Caco-2 (cell line): ENCODE results near the gene DAB2IP. TPM values are rescaled to one million over a fixed set of nuclear protein-coding genes. Genes with fewer than 3 reads are reported as not detected.

ENCODE experiments used
- BruUV-seq: library from RNA; stranded (reverse); fragments of 400-500 nt; replicated peaks from 2 replicates; lab custom pipeline; 2021; lab: Mats Ljungman, UMichigan
- CTCF ChIA-PET: fragments of 300-600 bp; sonication (Branson Sonifier 250); formaldehyde crosslinking; loops from one replicate; lab custom pipeline; 2022; ENCODE audit warnings: antibody characterized with exemption; lab: Charles Lee
- POLR2A ChIA-PET: fragments of 300-600 bp; sonication (Branson Sonifier 250); formaldehyde crosslinking; loops from one replicate; lab custom pipeline; 2022; ENCODE audit warnings: antibody characterized with exemption; lab: Charles Lee
- DNase-seq, 2 experiments: peaks; one replicate each; pipeline versions ENCODE4 v3.0.0 to v3.0.0-alpha.2; 2020 to 2022
- H3K27me3 ChIP-seq: replicated peaks from 2 replicates; pipeline ENCODE4 v1.6.0; 2011; ENCODE audit warnings: low read length; ENCODE audit not compliant: control insufficient read depth, insufficient read depth
- H3K36me3 ChIP-seq: 2 replicates; pipeline ENCODE4 v1.5.1; 2011; ENCODE audit warnings: low read length; ENCODE audit not compliant: control insufficient read depth, insufficient read depth
- H3K4me1 ChIP-seq: fragments of 250-450 bp; sonication (Bioruptor Pico); 2 replicates; pipeline ENCODE4 v1.5.1; 2020; ENCODE audit warnings: mild to moderate bottlenecking
- H3K4me3 ChIP-seq: 2 replicates; pipeline ENCODE4 v1.5.1; 2011; ENCODE audit warnings: low read depth, mild to moderate bottlenecking, control low read depth, low read length
- H3K9me3 ChIP-seq: fragments of 250-450 bp; sonication (Bioruptor Pico); 2 replicates; pipeline ENCODE4 v1.5.1; 2020; ENCODE audit warnings: mild to moderate bottlenecking, moderate library complexity
- H3K27ac Mint-ChIP-seq: one replicate; pipeline ENCODE4 v1.8.0; 2022; ENCODE audit warnings: mixed read lengths; ENCODE audit not compliant: unreplicated experiment
- H3K27me3 Mint-ChIP-seq: one replicate; pipeline ENCODE4 v1.8.0; 2022; ENCODE audit warnings: mixed read lengths; ENCODE audit not compliant: insufficient read depth, unreplicated experiment
- H3K36me3 Mint-ChIP-seq: one replicate; pipeline ENCODE4 v1.8.0; 2022; ENCODE audit warnings: mild to moderate bottlenecking, mixed read lengths; ENCODE audit not compliant: insufficient read depth, unreplicated experiment
- H3K4me1 Mint-ChIP-seq: one replicate; pipeline ENCODE4 v1.8.0; 2022; ENCODE audit warnings: low read depth, mixed read lengths; ENCODE audit not compliant: unreplicated experiment
- H3K4me3 Mint-ChIP-seq: one replicate; pipeline ENCODE4 v1.8.0; 2022; ENCODE audit warnings: mild to moderate bottlenecking, moderate library complexity, mixed read lengths; ENCODE audit not compliant: unreplicated experiment
- H3K9me3 Mint-ChIP-seq: one replicate; pipeline ENCODE4 v1.8.0; 2022; ENCODE audit warnings: mixed read lengths; ENCODE audit not compliant: unreplicated experiment
- intact Hi-C: fragments of 100-400 bp; cut with micrococcal nuclease; formaldehyde crosslinking; loops from one replicate; pipeline ENCODE4 v1.10.0; 2022; ENCODE audit not compliant: unreplicated experiment
- total RNA-seq: library from RNA; stranded (reverse); gene quantifications from 2 replicates; pipeline ENCODE4 v1.2.3, GENCODE V29; 2022
- TF ChIP-seq, protein P1 (sequence below), 2 experiments: fragments of 200-600 bp in 1 of 2; IDR thresholded peaks; 1 replicate in 1 of 2; 2 replicates in 1 of 2; pipeline versions ENCODE4 v1.5.1 to v1.8.0; 2011 to 2022; ENCODE audit warnings: antibody characterized with exemption in 1 of 2, control low read depth in 1 of 2, inconsistent platforms in 1 of 2, low read depth in 1 of 2, low read length in 1 of 2, mild to moderate bottlenecking in 1 of 2, moderate library complexity in 1 of 2; ENCODE audit not compliant: insufficient read depth in 1 of 2, severe bottlenecking in 1 of 2, unreplicated experiment in 1 of 2

DAB2IP gene
- total RNA-seq, 1 experiment from 2014 or later: 26.0 TPM

DNA sequence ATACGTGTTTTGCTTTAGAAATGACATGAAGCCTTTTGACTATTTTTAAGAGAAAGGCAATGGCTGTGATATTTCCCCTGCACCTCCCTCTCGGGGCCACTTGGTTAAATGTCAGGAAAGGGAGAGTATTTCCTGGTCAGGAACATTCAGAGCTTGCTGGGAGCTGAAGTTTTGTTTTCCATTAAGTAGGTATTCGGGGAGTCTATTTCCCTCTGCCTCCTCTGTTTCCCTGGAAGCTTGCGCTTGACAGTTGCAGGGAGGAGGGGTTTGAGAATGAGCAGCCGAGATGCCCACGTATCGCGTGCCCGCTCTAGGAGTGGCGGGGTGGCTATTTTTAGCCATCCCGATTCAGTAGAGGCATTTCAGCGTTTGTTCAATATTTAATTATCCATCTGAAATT lies 6.7 kb downstream of the DAB2IP start:
- H3K4me1 ChIP-seq: peaks cover 10% of the 10 kb centered on the region; the same call in 1 of the 2 replicates
- intact Hi-C loops: no loop called here
- TF ChIP-seq, protein P1, sequence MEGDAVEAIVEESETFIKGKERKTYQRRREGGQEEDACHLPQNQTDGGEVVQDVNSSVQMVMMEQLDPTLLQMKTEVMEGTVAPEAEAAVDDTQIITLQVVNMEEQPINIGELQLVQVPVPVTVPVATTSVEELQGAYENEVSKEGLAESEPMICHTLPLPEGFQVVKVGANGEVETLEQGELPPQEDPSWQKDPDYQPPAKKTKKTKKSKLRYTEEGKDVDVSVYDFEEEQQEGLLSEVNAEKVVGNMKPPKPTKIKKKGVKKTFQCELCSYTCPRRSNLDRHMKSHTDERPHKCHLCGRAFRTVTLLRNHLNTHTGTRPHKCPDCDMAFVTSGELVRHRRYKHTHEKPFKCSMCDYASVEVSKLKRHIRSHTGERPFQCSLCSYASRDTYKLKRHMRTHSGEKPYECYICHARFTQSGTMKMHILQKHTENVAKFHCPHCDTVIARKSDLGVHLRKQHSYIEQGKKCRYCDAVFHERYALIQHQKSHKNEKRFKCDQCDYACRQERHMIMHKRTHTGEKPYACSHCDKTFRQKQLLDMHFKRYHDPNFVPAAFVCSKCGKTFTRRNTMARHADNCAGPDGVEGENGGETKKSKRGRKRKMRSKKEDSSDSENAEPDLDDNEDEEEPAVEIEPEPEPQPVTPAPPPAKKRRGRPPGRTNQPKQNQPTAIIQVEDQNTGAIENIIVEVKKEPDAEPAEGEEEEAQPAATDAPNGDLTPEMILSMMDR (IDR thresholded peaks at IDR 0.05; ENCODE audit: insufficient read depth in 1 of 2, low read depth in 1 of 2, low read length in 1 of 2, severe bottlenecking in 1 of 2, unreplicated experiment in 1 of 2): no peak
- no peaks in the 10 kb centered on the region for H3K9me3 ChIP-seq
- no peak overlapping the region for H3K4me3 ChIP-seq
- Mint-ChIP-seq H3K27me3 (no peaks in the 10 kb centered on the region), H3K9me3 (no peaks in the 10 kb centered on the region), H3K4me1 (peaks cover 6% of the 10 kb centered on the region), H3K36me3 (peaks cover 4% of the 10 kb centered on the region), H3K27ac (no peak overlapping the region), H3K4me3 (no peak overlapping the region)
- CTCF ChIA-PET: no interaction called here
- BruUV-seq: no TSS peak
- peaks cover 2% of the 10 kb centered on the region for H3K36me3 ChIP-seq
- H3K27me3 ChIP-seq: no peaks in the 10 kb centered on the region
- DNase-seq: no peak
- POLR2A ChIA-PET: no interaction called here

DNA sequence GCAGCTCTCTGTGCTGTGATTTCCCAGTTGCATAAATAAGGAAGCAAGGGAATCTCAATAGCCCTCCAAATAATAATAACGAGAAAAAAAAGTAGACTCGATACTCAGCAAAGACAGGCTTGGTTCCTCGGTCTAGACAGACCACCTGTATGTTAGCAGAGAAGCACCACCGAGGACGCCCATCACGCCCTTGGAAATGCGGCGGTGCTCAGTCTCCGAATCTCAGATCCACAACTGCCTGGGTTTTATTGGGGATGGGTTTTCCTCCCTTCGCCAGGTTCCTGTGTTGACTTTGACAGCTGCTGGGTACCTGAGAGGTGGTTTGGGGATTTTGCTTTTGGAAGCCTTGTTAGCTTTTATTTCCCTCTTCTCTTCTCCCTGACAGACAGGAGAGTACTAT lies 7.2 kb downstream of the DAB2IP start:
- Mint-ChIP-seq H3K4me3 (no peak overlapping the region), H3K9me3 (no peaks in the 10 kb centered on the region), H3K27ac (no peak overlapping the region), H3K27me3 (no peaks in the 10 kb centered on the region), H3K4me1 (peaks cover 6% of the 10 kb centered on the region), H3K36me3 (peaks cover 4% of the 10 kb centered on the region)
- no TSS peak for BruUV-seq
- Histone ChIP-seq H3K9me3 (no peaks in the 10 kb centered on the region), H3K36me3 (peaks cover 2% of the 10 kb centered on the region), H3K27me3 (no peaks in the 10 kb centered on the region), H3K4me1 (peaks cover 14% of the 10 kb centered on the region; the same call in 1 of the 2 replicates), H3K4me3 (no peak overlapping the region)
- POLR2A ChIA-PET: no interaction called here
- intact Hi-C loops: no loop called here
- DNase-seq: no peak
- CTCF ChIA-PET: no interaction called here
- TF ChIP-seq, protein P1 (IDR thresholded peaks at IDR 0.05; ENCODE audit: insufficient read depth in 1 of 2, low read depth in 1 of 2, low read length in 1 of 2, severe bottlenecking in 1 of 2, unreplicated experiment in 1 of 2): no peak

- Mint-ChIP-seq H3K27me3 (no peaks in the 10 kb centered on the region), H3K27ac (no peak overlapping the region), H3K36me3 (no peaks in the 10 kb centered on the region), H3K9me3 (no peaks in the 10 kb centered on the region), H3K4me3 (no peak overlapping the region), H3K4me1 (peaks cover 6% of the 10 kb centered on the region)
- BruUV-seq: no TSS peak
- no peak overlapping the region for H3K4me3 ChIP-seq
- no peaks in the 10 kb centered on the region for H3K9me3 ChIP-seq
- intact Hi-C loops: no loop called here
- peaks cover 17% of the 10 kb centered on the region; the same call in 1 of the 2 replicates for H3K4me1 ChIP-seq
- ChIA-PET POLR2A (no interaction called here), CTCF (no interaction called here)
- no peaks in the 10 kb centered on the region for H3K27me3 ChIP-seq
- no peak for DNase-seq
- peaks cover 2% of the 10 kb centered on the region; the same call in 1 of the 2 replicates for H3K36me3 ChIP-seq
- TF ChIP-seq, protein P1 (IDR thresholded peaks at IDR 0.05; ENCODE audit: insufficient read depth in 1 of 2, low read depth in 1 of 2, low read length in 1 of 2, severe bottlenecking in 1 of 2, unreplicated experiment in 1 of 2): no peak
Measured at GRCh38 chr9:121660367-121660766, 8.9 kb downstream of the DAB2IP start.
